GM19372 (cell line): ENCODE measurements around the gene GCAT.
"Not testable (repeated sequence)": the region's sequence is repeated elsewhere in the genome, so short reads cannot be mapped to it uniquely, and the experiment has no call there.

Source experiments
- ATAC-seq: cut with Tn5 transposase; IDR thresholded peaks from one replicate; pipeline ENCODE4 v1.9.1; 2021; ENCODE audit warnings: mild to moderate bottlenecking, low read depth, moderate library complexity; ENCODE audit not compliant: unreplicated experiment

GCAT gene

DNA sequence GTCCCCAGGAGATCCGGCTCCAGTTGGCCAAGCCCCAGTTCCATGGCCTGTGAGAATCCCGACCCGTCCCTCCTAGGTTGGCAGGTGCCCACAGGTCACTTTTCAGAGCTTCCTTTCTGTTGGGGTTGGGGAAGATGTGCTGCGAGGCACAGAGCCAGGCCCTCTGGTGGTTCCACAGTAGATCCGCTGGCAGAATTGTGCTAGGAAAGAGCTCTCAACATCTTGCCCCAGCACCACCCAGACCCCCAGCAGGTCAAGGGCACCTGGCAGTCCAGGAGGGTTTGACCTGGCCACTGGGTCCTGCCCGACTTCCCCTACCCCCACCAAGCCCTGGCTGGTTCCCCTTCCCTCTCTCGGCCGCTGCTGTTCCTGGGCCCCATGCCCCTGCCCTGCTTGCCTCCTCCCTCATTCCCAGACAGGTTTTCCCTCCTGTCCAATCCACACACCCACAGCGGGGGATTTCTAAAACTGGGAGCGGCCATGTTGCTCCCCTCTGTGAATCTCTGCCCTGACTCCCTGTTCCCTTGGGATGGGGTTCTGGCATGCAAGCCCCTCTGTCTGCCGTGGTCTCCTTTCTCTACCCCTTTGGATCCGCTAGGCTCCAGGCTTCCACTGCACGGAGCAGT, 26.2 kb upstream of the GCAT start:
- ATAC-seq = no peak

GRCh38 chr22:37782340-37783168, 25.2 kb upstream of the GCAT start:
- no peak for ATAC-seq

- ATAC-seq = no peak
These were observed 22.8 kb upstream of the GCAT start for GRCh38 chr22:37784829-37785495.

DNA sequence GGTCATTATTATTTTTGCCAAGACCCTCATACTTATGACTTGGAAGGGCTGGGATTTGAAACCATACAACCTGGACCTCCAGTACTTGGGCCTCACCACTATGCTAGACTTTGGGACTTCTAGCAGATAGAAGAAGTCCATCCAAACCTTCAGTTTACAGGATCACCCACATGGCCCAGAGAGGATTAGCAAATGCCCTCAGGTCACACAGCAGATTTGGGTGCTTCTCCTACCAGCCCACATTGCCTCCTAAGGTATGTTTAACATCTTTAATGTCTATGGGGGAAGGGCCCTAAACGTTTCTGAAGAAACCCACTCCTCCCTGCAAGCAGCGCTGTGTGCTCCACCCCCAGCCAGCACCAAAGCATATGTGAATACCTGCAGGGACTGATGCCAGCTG, 17.5 kb upstream of the GCAT start:
- no peak for ATAC-seq

DNA sequence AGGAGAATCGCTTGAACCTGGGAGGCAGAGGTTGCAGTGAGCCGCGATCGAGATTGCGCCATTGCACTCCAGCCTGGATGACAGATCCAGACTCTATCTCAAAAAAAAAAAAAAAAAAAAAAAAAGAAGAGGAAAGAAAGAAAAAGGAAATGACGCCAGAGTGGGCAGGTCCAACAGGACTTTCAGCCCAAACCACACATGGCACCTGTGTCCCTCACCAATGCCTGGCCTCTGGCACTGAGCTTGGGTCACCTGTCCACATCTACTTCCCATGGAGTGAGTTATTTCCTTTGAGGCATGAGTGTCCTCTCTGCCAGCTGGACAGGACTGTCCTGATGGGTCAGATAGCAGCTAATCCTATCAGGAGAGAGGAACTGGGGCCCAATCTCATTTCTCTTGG, 15.2 kb upstream of the GCAT start:
- ATAC-seq = no peak

DNA sequence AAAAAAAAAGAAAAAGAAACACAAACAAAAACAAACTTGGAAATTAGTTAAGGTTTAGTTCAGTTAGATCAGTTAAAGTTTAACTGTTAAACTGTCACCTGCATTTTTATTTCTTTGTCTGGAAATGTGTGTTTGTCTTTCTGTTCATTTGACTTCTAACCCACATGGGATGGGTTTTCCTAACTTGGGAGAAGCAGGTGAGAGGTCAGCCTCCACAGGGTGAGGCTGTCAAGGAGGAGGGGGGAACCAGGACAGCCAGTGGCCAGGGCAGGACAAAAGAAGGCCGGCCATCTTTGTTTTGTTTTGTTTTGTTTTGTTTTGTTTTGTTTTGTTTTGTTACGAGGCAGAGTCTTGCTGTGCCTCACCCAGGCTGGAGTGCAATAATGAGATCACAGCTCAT, 13.4 kb upstream of the GCAT start:
- ATAC-seq = no peak

GRCh38 chr22:37796079-37796478, 11.7 kb upstream of the GCAT start:
- no peak for ATAC-seq

GRCh38 chr22:37797259-37797658, 10.5 kb upstream of the GCAT start:
- ATAC-seq = not testable (repeated sequence)

- no peak for ATAC-seq
These were observed 9.7 kb upstream of the GCAT start for GRCh38 chr22:37797874-37798500.

DNA sequence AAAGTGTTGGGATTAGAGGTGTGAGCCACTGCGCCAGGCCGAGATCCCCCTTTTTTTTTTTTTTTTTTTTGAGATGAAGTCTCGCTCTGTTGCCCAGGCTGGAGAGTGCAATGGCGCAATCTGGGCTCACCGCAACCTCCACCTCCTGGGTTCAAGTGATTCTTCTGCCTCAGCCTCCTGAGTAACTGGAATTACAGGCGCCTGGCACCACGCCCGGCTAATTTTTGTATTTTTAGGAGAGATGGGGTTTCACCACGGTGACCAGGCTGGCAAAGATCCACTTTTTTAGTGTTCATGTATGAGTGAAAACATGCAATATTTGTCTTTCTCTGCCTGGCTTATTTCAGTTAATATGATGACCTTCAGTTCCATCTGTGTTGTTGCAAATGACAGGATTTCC, 7.8 kb upstream of the GCAT start:
- not testable (repeated sequence) for ATAC-seq

DNA sequence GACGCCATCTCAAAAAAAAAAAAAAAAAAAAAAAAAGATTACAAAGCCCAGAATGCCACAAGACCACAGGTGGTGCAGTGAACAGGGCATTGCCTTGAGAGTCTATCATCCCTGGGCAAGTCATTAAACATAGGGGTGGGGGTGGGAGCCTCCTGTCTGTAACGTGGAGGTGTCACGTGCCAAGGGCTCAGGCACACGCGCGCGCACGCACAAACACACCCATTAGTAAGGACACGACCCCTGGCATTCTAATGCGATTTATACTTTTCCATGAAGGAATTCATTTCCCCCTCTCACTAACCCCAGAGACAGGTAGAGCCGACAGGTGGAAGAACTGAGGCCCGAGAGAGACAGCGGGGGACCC, 5.8 kb upstream of the GCAT start:
- ATAC-seq = no peak

GRCh38 chr22:37802310-37803194, 5.2 kb upstream of the GCAT start:
- ATAC-seq = no peak

GRCh38 chr22:37803195-37803638, 4.5 kb upstream of the GCAT start:
- ATAC-seq = no peak

DNA sequence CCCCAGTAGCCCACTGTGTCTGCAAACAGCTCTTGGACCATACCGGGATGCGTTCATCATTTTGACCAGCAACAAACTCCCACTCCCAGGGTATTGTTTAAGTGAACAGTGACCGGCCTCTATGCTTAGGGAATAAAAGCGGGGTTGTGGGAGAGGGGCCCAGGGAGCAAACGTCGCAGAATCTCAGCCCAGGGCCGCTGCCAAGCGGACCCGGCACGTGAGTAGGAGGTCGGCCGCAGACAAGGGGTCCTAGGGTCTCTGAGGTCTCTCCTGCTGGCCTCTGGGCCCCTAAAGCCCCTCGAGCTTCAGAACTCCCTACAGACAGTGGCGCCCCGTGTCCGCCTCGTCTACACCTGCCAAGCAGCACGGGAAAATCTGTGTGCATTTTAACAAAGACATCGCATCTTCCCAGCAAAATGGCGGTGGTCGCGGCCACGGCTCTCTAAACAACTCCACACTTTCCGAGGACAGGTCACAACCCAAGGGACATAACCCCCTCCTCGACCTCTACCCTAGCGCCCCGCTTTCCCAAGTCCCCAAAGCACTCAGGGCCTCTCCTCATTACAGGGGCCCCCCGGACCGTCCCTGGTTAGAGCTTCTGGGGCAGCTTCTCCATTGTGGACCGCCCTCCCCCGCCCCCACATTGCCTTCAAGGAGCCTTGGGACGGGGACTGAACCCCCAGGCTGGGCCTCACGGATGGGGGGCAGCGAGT, 3.9 kb upstream of the GCAT start:
- ATAC-seq = no peak

- no peak for ATAC-seq
These were observed 3.3 kb upstream of the GCAT start for GRCh38 chr22:37804352-37804880.

DNA sequence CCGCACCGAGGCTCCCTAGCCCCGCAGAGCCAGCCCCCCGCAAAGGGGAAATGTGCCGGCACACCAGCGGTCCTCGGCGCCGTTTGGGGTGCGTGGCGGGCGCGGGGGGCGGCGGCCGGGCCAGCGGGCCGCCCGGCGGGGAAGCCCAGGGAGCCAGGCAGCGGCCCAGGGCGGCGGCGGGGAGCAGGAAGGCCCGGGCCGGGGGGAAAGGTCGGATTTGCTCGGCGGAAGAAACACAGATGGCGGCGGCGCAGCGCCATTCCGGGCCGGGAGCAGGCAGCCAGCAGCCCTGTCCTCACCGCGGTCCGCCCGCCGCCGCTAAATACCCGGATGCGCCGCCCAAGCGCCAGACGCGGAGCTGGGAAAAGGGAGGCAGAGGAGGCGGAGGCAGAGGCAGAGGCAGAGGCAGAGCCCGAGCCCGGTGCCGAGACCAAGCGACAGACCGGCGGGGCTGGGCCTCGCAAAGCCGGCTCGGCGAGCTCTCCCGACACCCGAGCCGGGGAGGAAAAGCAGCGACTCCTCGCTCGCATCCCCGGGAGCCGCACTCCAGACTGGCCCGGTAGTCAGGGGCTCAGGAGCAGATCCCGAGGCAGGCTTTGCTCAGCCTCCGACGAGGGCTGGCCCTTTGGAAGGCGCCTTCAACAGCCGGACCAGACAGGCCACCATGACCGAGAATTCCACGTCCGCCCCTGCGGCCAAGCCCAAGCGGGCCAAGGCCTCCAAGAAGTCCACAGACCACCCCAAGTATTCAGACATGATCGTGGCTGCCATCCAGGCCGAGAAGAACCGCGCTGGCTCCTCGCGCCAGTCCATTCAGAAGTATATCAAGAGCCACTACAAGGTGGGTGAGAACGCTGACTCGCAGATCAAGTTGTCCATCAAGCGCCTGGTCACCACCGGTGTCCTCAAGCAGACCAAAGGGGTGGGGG, 2.6 kb upstream of the GCAT start:
- no peak for ATAC-seq

- no peak for ATAC-seq
These were observed 1.9 kb upstream of the GCAT start for GRCh38 chr22:37805810-37806277.
